ENCODE measurements around the gene USP47.

Gene USP47

DNA sequence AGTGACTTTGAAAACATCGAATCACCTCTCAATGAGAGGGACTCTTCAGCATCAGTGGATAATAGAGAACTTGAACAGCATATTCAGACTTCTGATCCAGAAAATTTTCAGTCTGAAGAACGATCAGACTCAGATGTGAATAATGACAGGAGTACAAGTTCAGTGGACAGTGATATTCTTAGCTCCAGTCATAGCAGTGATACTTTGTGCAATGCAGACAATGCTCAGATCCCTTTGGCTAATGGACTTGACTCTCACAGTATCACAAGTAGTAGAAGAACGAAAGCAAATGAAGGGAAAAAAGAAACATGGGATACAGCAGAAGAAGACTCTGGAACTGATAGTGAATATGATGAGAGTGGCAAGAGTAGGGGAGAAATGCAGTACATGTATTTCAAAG lies 100.9 kb downstream of the USP47 start:
- DNase-seq (ENCODE audit: low spot score): no peak

- no peak for DNase-seq (ENCODE audit: low spot score)
Observed at GRCh38 chr11:11944444-11944843, 102.7 kb downstream of the USP47 start.

GRCh38 chr11:11946180-11946579 lies 104.4 kb downstream of the USP47 start:
- DNase-seq (ENCODE audit: low spot score): no peak

DNA sequence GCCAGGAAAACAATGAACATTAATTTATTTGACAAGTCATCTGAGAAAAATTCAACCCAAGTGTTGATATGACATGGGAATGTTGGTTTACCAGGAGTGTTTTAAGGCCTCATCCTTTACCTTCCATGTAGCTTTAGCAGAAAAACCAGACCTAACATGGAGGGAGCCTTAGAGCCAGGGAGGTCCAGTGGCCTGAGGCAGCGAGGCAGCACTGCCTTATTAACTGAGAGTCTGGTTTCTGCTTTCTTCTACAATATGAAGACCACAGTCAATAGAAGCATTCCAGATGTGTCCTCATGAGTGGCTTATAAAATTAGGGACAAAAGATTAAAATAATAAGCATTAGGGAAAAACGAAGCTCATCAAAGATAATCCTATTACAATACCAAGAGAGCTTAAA lies 105.1 kb downstream of the USP47 start:
- no peak for DNase-seq (ENCODE audit: low spot score)

DNA sequence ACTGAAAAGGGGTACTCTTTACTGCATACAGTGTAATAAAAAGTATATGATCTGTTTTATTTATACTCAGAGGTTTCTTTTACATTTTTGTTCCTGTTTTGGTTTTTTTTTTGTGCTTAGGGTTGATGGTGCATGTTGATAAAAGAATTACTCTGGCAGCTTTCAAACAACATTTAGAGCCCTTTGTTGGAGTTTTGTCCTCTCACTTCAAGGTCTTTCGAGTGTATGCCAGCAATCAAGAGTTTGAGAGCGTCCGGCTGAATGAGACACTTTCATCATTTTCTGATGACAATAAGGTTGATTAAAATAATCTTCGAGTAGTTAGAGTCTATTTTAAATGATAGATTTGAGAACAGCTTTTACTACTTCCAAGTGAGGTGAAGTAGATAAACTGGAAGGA lies 106.1 kb downstream of the USP47 start:
- no peak for DNase-seq (ENCODE audit: low spot score)

GRCh38 chr11:11948242-11948947 lies 106.6 kb downstream of the USP47 start:
- no peak for DNase-seq (ENCODE audit: low spot score)

DNA sequence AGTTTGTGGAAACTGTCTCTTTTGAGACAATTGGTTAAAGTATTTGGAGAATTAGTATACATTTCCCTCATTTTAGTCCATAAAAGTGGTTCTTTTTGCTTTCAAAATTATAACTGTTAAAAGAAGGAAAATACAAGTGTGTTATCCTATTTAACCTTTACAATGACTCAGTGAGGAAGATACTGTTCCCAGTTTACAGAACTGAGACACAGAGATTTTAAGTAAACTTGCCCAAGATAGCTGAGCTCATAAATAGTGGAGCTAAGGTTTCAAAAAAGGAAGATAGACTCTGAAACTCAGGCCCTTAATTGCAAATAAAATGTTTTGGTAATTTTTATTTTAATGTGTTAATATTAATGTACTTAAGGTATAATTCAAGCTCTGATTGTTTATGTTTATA lies 107.7 kb downstream of the USP47 start:
- DNase-seq (ENCODE audit: low spot score): no peak

GRCh38 chr11:11952036-11952435 lies 110.3 kb downstream of the USP47 start:
- DNase-seq (ENCODE audit: low spot score): no peak

- DNase-seq (ENCODE audit: low spot score): no peak
Observed at GRCh38 chr11:11956006-11956405, 114.2 kb downstream of the USP47 start.

DNA sequence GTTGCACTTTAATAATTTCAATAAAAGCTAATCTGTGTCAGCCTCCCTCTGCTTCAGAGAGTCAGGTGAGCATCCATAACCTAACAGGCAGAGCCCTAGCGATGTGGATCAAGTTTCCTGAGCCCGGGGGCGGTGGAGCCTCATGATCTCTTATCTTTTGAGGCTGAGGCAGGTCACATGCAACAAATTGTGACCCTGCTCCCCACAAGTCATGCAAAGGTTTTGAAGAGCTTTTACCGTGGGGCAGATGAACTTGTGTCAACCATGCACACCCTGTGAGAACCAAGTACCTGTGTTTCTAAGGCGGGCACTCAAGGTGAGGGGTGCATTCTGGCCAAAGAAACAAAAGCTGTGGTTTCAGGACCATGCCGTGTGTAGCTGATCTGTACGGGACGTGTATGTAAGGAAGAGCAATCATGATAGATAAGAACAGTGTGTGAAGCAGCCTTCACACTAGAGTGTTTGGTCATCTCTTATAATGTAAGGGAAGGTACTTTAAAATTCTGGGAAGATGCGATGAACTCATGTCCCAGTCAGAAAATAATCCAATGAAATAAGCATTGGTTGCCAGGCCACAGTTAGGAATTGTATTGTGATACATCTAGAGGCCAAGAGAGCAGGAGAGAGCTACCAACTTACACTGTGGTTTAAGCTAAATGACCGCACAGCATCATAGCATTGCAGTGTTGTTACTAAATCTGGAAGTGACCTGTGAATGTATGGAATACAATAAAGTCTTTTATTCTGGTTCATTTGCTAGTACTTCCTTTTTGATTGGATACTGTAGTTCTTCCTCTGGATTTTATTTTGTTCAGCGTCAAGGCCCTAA lies 116.8 kb downstream of the USP47 start:
- no peak for DNase-seq (ENCODE audit: low spot score)

GRCh38 chr11:11959601-11960000 lies 117.8 kb downstream of the USP47 start:
- DNase-seq (ENCODE audit: low spot score): no peak

- DNase-seq (ENCODE audit: low spot score): no peak
Observed at GRCh38 chr11:11960687-11961086, 118.9 kb downstream of the USP47 start.

- no peak for DNase-seq (ENCODE audit: low spot score)
Observed at GRCh38 chr11:11961399-11962028, 119.7 kb downstream of the USP47 start.

DNA sequence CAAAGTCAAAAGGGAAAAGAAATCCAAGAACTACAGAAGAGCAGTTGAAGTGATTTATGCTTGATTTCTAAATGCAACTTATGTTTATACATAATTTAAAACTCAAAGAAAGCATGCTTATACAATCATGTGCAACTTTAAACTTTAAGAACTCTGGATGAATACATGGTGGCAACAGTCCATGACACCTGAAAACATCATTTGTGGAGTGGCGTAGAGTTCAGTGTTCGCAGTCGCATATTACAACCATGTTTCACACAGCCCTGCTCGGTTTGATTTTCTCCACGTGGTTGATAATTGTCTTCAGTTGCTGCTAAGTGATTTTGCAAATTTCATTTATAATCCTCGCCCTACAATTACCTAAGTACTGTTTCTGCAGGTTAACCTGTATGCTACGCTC lies 121.3 kb downstream of the USP47 start:
- DNase-seq (ENCODE audit: low spot score): no peak

- no peak for DNase-seq (ENCODE audit: low spot score)
Observed at GRCh38 chr11:11963842-11964773, 122.3 kb downstream of the USP47 start.

DNA sequence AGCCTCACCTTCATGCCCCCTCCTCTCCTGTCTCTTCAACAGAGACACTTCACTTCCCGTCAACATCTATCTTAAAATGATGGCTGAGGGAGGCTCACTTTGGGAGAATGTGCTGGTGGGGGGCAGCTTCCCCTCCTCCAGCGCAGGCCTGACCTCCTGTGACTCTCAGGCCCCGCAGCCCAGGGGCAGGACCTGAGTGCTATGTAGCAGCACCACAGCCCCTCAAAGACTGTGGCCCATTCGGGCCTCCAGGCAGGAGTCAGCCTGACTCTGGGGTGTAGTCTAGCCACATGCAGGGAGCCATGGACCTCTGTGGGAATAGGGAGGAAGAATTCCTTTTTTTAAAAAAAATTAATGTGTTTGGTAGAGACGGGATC lies 123.0 kb downstream of the USP47 start:
- no peak for DNase-seq (ENCODE audit: low spot score)

DNA sequence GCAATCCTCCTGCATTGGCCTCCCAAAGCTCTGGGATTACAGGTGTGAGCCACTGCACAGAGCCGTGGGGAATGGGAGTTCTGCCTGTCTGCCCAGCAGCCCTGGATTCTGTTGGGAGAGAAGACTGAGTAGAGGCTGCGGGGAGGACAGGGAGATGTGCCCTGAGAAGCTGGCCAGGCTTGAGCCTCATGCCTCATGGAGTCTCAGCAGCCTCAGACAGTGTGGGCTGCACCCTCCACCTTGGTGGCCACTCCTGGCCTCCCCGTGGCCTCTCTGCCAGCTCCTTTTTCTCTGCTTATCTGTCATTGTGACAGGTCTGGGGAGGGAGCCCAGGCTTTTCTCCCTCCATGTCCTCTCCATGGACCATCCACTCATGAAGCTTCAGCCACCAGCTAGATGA lies 123.4 kb downstream of the USP47 start:
- DNase-seq (ENCODE audit: low spot score): no peak

DNA sequence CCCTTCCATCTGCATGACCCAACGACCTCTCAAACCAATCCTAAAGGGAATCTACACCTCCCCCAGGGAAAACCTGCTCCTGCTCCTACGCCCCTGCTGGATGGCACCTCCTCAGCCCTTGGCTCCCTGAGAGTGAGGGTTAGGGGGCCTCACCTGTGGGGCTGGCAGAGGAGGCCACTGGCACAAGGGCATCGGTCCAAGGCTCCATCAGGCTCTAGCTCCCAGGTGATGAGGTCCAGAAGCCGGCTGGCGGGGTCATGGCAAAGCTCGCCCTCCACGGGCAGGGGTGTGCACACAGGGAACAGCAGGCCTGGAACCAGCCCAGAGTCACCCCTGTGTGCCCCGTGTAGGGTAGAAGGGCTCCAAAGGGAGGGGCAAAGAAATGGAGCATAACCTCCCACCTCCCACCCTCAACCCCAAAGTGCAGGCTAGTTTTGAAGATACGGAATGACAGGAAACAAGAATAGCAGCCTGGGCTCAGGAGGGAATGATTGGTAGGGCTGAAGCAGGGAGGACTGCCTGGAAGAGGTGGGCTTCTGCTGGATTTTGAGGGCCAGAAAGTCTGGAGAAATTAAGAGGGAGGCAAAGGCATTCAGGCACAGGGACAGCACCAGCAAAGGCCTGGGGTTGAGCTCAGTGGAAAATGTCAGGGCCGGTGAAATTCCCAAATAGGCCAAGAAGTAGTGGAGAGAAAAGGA lies 124.0 kb downstream of the USP47 start:
- DNase-seq (ENCODE audit: low spot score): no peak

DNA sequence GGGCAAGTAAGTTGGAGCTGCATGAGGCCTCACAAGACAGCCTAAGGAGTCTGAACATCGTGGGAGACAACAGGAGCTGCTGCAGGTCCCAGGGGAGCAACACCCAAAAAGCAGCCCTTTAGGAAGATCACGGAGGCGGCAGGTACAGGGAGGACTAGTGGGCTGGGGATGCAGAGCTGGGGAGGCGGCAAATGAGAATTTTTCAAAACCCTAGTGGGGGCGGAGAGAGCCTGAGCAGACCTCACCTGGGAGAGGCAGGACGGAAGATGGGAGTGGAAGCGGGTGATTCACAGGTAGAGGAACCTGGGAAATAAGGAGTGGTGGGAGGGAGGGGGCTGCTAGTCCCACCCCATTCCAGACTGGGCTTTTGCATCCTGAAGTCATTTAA lies 124.6 kb downstream of the USP47 start:
- no peak for DNase-seq (ENCODE audit: low spot score)

GRCh38 chr11:11966826-11967668 lies 125.3 kb downstream of the USP47 start:
- peak; percentile 87 for DNase-seq (ENCODE audit: low spot score)

Measured in ecto neural progenitor cell (in vitro differentiated cells).